Measurements from ENCODE around the gene LRRC70. TPM values are rescaled to one million over a fixed set of nuclear protein-coding genes. Genes with fewer than 3 reads are reported as not detected.
"Not testable (repeated sequence)": the region's sequence is repeated elsewhere in the genome, so short reads cannot be mapped to it uniquely, and the experiment has no call there.

LRRC70 gene
- total RNA-seq, 2 donors from 2014 or later: 5.4 to 6.8 TPM

- intact Hi-C loops (cut with DNase I): no loop called here
- DNase-seq (ENCODE audit: low spot score): no peak
These were observed 17.5 kb downstream of the LRRC70 start for GRCh38 chr5:62596096-62596495.

DNA sequence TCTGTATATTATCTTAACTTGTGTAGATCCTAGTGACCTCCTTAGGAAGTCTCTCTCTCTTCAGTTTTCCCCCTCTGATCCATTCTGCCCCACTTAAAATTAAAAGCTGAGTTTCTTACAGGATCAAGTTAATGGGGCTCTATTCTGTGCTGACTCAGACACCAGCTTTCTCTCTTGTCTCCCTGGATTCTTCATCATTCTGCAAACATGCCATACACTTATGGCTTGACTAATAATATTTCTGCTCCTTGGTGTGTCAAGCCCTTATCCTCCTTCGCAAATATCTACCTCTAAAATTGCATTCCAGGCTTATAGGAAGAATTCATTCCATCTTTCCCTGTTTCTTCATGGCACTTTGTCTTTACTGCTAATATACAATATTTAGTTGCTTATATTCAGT lies 18.1 kb downstream of the LRRC70 start:
- no peak for DNase-seq (ENCODE audit: low spot score)
- intact Hi-C loops (cut with DNase I): no loop called here

DNA sequence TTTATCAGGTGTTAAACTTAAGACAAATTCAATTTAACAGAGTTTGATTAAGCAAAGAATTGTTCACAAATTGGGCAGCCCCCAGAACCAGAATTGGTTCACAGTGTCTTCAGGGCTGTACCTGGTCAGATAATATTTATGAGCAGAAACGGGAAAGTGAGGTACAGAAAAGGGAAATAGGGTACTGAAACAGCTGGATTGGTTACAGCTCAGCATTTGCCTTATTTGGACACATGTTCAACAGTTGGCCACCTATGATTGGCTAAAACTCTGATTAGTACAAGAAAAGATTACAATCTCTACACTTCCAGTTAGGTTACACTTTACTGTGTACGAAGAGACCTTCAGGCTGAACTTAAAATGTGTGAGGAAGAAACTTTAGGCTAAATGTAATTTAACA lies 18.7 kb downstream of the LRRC70 start:
- DNase-seq (ENCODE audit: low spot score): no peak

DNA sequence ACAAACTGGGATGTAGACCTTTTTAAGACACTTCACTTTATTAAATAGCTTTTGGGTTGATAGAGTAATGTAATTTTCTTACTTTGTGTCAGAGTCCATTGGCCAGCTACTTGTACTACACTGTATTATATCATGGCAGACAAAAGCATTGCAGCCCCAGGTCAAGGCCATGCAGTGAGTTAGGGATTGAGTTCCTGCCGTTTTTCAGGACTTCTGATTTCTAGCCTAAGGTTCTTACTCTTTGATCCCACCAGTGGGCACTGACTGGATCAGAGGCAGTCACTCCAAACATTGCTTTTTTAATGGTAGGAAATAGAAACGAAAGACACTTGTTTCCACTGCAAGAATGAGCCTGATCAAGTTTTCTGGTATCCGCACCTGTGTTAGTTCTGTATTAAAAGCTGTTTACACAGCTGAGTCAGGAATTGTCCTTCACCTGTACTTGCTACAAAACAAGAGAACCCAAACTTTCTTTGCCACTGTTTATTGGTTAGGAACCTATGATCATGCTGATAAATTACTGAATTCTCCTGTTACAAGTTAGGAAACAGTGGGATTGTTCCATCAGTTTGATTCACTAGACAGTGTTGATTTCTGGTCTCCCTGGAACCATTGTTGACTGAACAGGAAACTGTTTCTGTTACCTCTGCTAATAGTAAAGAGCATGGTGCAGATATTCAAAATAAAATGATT lies 22.1 kb downstream of the LRRC70 start:
- DNase-seq (ENCODE audit: low spot score): no peak
- intact Hi-C loops (cut with DNase I): no loop called here

More for the DNA sequence above, 18.7 kb downstream of the LRRC70 start:
- intact Hi-C loops (cut with DNase I): no loop called here

DNA sequence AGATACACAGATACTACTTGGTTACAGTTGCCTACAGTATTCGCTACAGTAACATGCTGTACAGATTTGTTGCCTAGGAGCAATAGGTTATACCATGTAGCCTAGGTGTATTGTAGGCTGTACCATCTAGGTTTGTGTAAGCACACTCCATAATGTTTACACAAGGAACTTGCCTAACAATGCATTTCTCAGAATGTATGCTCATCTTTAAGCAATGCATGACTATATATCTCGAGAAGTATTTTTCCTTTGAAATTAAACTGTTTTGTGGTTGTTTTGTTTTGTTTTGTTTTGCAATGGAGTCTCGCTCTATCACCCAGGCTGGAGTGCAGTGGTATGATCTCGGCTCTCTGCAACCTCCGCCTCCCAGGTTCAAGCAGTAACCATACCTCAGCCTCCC lies 25.3 kb downstream of the LRRC70 start:
- intact Hi-C loops (cut with DNase I): no loop called here
- DNase-seq (ENCODE audit: low spot score): no peak

DNA sequence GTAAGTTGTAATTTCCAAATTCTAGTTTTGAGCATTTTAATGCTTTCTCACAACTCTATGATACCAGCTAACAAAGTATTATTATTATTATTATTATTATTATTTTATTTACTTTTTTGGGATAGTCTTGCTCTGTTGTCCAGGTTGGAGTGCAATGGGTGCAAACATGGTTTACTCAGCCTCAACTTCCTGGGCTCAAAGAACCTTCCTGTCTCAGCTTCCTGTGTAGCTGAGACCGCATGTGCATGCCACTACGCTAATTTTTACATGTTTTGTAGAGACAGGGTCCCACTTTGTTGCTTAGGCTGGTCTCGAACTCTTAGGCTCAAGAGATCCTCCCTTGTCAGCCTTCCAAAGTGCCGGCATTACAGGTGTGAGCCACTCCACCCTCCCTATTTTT lies 27.0 kb downstream of the LRRC70 start:
- DNase-seq (ENCODE audit: low spot score): no peak
- intact Hi-C loops (cut with DNase I): no loop called here

DNA sequence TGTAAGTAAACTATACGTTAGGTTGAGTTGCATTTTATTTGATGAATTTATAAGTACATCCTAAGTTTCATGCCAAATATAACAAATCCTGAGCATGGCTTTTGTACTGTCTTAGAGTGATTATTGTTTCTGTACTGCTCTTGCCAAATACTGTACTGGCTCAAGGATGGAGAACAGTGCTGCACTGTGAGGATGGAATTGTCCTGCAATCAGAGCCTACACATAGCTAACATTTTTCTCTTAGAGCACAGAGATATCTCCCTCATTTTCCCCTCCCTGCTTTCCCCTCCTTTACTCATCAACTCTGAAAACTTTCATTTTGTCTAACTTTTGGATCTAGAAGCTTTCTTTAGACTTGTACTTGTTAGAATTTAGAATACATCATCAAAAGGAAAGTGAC lies 28.3 kb downstream of the LRRC70 start:
- DNase-seq (ENCODE audit: low spot score): no peak
- intact Hi-C loops (cut with DNase I): no loop called here

- DNase-seq (ENCODE audit: low spot score): no peak
- intact Hi-C loops (cut with DNase I): no loop called here
These were observed 29.0 kb downstream of the LRRC70 start for GRCh38 chr5:62607615-62608014.

- no peak for DNase-seq (ENCODE audit: low spot score)
- intact Hi-C loops (cut with DNase I): no loop called here
These were observed 30.2 kb downstream of the LRRC70 start for GRCh38 chr5:62608529-62609511.

GRCh38 chr5:62614355-62614754 lies 35.7 kb downstream of the LRRC70 start:
- intact Hi-C loops (cut with DNase I): no loop called here
- DNase-seq (ENCODE audit: low spot score): no peak

- no peak for DNase-seq (ENCODE audit: low spot score)
- intact Hi-C loops (cut with DNase I): no loop called here
These were observed 38.1 kb downstream of the LRRC70 start for GRCh38 chr5:62616615-62617277.

GRCh38 chr5:62617943-62618342 lies 39.3 kb downstream of the LRRC70 start:
- intact Hi-C loops (cut with DNase I): no loop called here
- DNase-seq (ENCODE audit: low spot score): no peak

DNA sequence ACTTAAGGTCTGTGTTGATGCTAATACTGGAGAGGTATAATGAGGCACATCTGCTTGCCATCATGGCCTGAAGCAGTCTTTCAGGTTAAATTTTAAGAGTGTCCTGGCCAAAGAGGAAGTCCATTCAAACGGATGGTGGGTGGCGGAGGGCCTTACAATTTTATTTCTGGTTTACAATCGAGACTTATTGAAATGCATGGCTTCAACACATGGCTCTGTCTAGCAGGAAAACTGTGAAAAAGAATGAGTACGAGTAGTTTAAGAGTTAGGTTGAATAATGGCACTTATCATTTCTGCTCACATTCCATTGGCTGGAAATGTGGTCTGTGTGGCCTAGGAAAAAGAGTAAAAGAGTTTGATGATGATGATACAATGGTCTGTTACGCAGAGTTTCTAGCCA lies 42.1 kb downstream of the LRRC70 start:
- intact Hi-C loops (cut with DNase I): no loop called here

GRCh38 chr5:62621280-62621679 lies 42.7 kb downstream of the LRRC70 start:
- intact Hi-C loops (cut with DNase I): no loop called here
- no peak for DNase-seq (ENCODE audit: low spot score)

More for the DNA sequence above, 42.1 kb downstream of the LRRC70 start:
- DNase-seq (ENCODE audit: low spot score): no peak

DNA sequence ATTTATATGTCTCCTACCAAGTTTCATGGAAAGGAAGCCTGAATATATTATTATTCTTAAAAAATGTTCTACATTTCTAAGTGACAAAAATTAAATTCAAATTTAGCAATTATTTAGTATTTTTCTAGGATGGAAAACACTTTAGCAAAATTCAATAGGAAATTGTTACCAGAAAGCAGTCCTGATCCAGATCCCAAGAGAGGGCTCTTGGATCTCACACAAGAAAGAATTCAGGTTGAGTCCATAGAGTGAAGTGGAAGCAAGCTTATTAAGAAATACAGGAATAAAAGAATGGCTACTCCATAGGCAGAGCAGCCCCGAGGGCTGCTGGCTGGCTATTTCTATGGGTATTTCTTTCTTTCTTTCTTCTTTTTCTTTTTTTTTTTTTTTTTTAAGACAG lies 44.7 kb downstream of the LRRC70 start:
- no peak for DNase-seq (ENCODE audit: low spot score)
- intact Hi-C loops (cut with DNase I): no loop called here

DNA sequence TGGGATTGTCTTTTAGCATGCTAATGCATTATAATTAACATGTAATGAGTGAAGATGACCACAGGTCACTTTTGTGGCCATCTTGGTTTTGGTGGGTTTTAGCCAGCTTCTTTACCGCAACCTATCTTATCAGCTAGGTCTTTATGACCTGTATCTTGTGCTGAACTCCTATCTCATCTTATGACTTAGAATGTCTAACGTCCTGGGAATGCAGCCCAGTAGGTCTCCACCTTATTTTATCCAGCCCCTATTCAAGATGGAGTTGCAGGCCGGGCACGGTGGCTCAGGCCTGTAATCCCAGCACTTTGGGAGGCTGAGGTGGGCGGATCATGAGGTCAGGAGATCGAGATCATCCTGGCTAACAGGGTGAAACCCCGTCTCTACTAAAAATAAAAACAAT lies 45.8 kb downstream of the LRRC70 start:
- intact Hi-C loops (cut with DNase I); DNase-seq (ENCODE audit: low spot score): not testable (repeated sequence)

DNA sequence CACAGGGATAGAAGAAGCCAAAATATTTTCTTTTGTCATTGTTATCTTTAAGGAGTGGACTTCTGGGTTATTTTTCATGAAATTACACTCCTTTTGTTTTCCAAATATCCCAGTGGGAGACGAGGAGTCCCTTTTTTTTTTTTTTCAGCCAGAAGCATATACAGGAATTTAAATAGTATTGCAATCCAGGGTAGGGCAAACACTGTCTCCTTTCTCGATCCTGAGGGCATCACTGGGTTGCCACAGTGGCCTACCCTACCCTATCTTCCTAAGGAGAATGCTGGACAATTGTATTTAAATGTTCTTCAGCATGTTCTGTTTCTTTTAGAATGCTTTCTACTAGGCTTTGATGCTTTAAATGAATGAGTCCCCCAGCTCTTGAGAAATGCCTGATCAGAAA lies 47.9 kb downstream of the LRRC70 start:
- DNase-seq (ENCODE audit: low spot score): no peak
- intact Hi-C loops (cut with DNase I): no loop called here

DNA sequence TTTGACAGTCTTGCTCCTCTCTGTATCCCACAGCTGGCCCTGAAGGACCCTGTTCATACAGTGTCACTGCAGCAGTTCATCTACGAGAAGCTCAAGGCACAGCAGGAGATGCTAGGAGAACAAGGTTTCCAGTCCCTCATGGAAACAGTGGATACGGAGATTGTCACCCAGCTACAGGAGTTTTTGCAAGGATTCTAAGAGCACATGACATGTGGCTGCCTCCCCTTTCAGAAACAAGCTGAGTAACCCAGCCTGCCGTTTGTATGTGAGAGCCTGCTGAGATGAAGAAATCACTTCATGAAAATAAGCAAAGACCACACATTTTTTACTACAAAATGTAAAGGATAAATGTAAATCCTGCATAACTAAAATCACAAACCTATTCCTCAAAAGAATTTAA lies 48.5 kb downstream of the LRRC70 start:
- DNase-seq (ENCODE audit: low spot score): no peak
- intact Hi-C loops (cut with DNase I): no loop called here

DNA sequence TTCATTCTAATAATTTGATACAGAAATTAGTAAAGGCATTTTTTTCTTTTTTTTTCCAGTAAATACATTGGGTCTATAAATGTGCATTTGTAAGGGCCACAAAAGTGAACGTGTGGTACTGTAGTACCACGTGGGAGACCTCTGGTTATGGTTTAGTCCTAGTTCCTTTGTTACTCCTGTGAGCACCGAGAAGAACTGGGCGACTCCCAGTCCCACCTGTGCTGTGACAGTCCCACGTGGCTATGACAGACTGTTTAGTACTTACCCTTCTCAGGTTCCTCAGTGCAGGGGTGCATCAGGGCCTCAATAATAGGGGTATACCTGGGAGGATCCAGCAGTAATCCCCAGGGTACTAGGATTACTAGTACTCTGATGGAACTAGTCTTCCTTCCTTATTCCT lies 49.3 kb downstream of the LRRC70 start:
- intact Hi-C loops (cut with DNase I): no loop called here
- DNase-seq (ENCODE audit: low spot score): no peak

Measured in posterior vena cava (tissue), 2 donors.